ENCODE results near the gene OSBP2. TPM values are rescaled to one million over a fixed set of nuclear protein-coding genes. Genes with fewer than 3 reads are reported as not detected.
A peak's percentile ranks its signal among the peaks of the same experiment; 100 is the strongest.

OSBP2 gene
- total and polyA plus RNA-seq, 4 donors: 0.18 to 3.9 (median 0.88) TPM

- DNase-seq: peak; percentile 26 to 30
- WGBS, 2 donors: 92 to 93% methylated on average over 11 of the region's 11 CpGs
Observed at GRCh38 chr22:30865656-30866055, 171.0 kb downstream of the OSBP2 start.

DNA sequence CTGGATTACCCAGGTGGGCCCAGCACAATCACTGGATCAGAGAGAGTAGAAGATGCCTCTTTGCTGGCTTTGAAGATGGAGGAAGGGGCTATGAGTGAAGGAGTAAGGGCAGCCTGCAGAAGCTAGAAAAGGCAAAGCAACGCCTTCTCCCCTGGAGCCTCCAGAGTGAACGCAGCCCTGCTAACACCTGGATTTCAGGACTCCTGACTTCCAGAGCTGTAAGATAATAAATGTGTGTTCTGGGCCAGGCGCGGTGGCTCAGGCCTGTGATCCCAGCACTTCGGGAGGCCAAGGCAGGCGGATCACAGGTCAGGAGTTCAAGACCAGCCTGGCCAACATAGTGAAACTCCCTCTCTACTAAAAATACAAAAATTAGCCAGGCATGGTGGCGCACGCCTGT lies 171.5 kb downstream of the OSBP2 start:
- ATAC-seq (ENCODE audit: low FRiP score) (no peak), DNase-seq (peak in 1 of 2 donors; percentile 21)
- H3K4me3 ChIP-seq (ENCODE audit: low read length in 2 of 2): no peak overlapping the region
- H3K36me3 ChIP-seq (ENCODE audit: control insufficient read depth in 1 of 2, insufficient read depth in 2 of 2, low read length in 1 of 2): no peaks in the 10 kb centered on the region
- no peak overlapping the region for H3K27ac ChIP-seq (ENCODE audit: low read depth in 1 of 2, low read length in 2 of 2)
- H3K9me3 ChIP-seq (ENCODE audit: control insufficient read depth, low read length): no peaks in the 10 kb centered on the region
- intact Hi-C loops (cut with DNase I): no loop called here
- WGBS, 2 donors: 93 to 99% methylated on average over 8 of the region's 8 CpGs
- no peaks in the 10 kb centered on the region for H3K27me3 ChIP-seq (ENCODE audit: control insufficient read depth in 1 of 2, insufficient read depth in 2 of 2, low read length in 1 of 2)
- no peaks in the 10 kb centered on the region for H3K4me1 ChIP-seq (ENCODE audit: control insufficient read depth in 1 of 2, insufficient read depth in 2 of 2, low read length in 2 of 2)

More at GRCh38 chr22:30865656-30866055, 171.0 kb downstream of the OSBP2 start:
- Histone ChIP-seq H3K4me3 (ENCODE audit: low read length in 2 of 2) (no peak overlapping the region), H3K9me3 (ENCODE audit: control insufficient read depth, low read length) (no peaks in the 10 kb centered on the region), H3K36me3 (ENCODE audit: control insufficient read depth in 1 of 2, insufficient read depth in 2 of 2, low read length in 1 of 2) (no peaks in the 10 kb centered on the region), H3K4me1 (ENCODE audit: control insufficient read depth in 1 of 2, insufficient read depth in 2 of 2, low read length in 2 of 2) (no peaks in the 10 kb centered on the region), H3K27ac (ENCODE audit: low read depth in 1 of 2, low read length in 2 of 2) (no peak overlapping the region), H3K27me3 (ENCODE audit: control insufficient read depth in 1 of 2, insufficient read depth in 2 of 2, low read length in 1 of 2) (no peaks in the 10 kb centered on the region)
- no peak for ATAC-seq (ENCODE audit: low FRiP score)
- intact Hi-C loops (cut with DNase I): no loop called here

GRCh38 chr22:30866811-30867271 lies 172.2 kb downstream of the OSBP2 start:
- intact Hi-C loops (cut with DNase I): no loop called here
- Histone ChIP-seq H3K27me3 (ENCODE audit: control insufficient read depth in 1 of 2, insufficient read depth in 2 of 2, low read length in 1 of 2) (no peaks in the 10 kb centered on the region), H3K27ac (ENCODE audit: low read depth in 1 of 2, low read length in 2 of 2) (no peak overlapping the region), H3K4me3 (ENCODE audit: low read length in 2 of 2) (no peak overlapping the region), H3K4me1 (ENCODE audit: control insufficient read depth in 1 of 2, insufficient read depth in 2 of 2, low read length in 2 of 2) (no peaks in the 10 kb centered on the region), H3K9me3 (ENCODE audit: control insufficient read depth, low read length) (no peaks in the 10 kb centered on the region), H3K36me3 (ENCODE audit: control insufficient read depth in 1 of 2, insufficient read depth in 2 of 2, low read length in 1 of 2) (no peaks in the 10 kb centered on the region)
- 93 to 99% methylated on average over 4 of the region's 4 CpGs for WGBS, 2 donors
- no peak for ATAC-seq (ENCODE audit: low FRiP score)
- peak; percentile 23 to 62 for DNase-seq

- Histone ChIP-seq H3K4me1 (ENCODE audit: control insufficient read depth in 1 of 2, insufficient read depth in 2 of 2, low read length in 2 of 2) (no peaks in the 10 kb centered on the region), H3K27me3 (ENCODE audit: control insufficient read depth in 1 of 2, insufficient read depth in 2 of 2, low read length in 1 of 2) (no peaks in the 10 kb centered on the region), H3K27ac (ENCODE audit: low read depth in 1 of 2, low read length in 2 of 2) (no peak overlapping the region), H3K36me3 (ENCODE audit: control insufficient read depth in 1 of 2, insufficient read depth in 2 of 2, low read length in 1 of 2) (no peaks in the 10 kb centered on the region), H3K4me3 (ENCODE audit: low read length in 2 of 2) (no peak overlapping the region), H3K9me3 (ENCODE audit: control insufficient read depth, low read length) (no peaks in the 10 kb centered on the region)
- ATAC-seq (ENCODE audit: low FRiP score) (no peak), DNase-seq (peak; percentile 26 to 73)
- WGBS, 2 donors: 89 to 91% methylated on average over 19 of the region's 19 CpGs
- intact Hi-C loops (cut with DNase I): no loop called here
Observed at GRCh38 chr22:30867746-30868662, 173.3 kb downstream of the OSBP2 start.

GRCh38 chr22:30868663-30869385 lies 174.2 kb downstream of the OSBP2 start:
- Histone ChIP-seq H3K9me3 (ENCODE audit: control insufficient read depth, low read length) (no peaks in the 10 kb centered on the region), H3K27ac (ENCODE audit: low read depth in 1 of 2, low read length in 2 of 2) (no peak overlapping the region), H3K36me3 (ENCODE audit: control insufficient read depth in 1 of 2, insufficient read depth in 2 of 2, low read length in 1 of 2) (no peaks in the 10 kb centered on the region), H3K27me3 (ENCODE audit: control insufficient read depth in 1 of 2, insufficient read depth in 2 of 2, low read length in 1 of 2) (no peaks in the 10 kb centered on the region), H3K4me1 (ENCODE audit: control insufficient read depth in 1 of 2, insufficient read depth in 2 of 2, low read length in 2 of 2) (no peaks in the 10 kb centered on the region), H3K4me3 (ENCODE audit: low read length in 2 of 2) (no peak overlapping the region)
- intact Hi-C loops (cut with DNase I): no loop called here
- 19 to 24% methylated on average over 12 of the region's 12 CpGs for WGBS, 2 donors
- DNase-seq: peak; percentile 36 to 45
- no peak for ATAC-seq (ENCODE audit: low FRiP score)

DNA sequence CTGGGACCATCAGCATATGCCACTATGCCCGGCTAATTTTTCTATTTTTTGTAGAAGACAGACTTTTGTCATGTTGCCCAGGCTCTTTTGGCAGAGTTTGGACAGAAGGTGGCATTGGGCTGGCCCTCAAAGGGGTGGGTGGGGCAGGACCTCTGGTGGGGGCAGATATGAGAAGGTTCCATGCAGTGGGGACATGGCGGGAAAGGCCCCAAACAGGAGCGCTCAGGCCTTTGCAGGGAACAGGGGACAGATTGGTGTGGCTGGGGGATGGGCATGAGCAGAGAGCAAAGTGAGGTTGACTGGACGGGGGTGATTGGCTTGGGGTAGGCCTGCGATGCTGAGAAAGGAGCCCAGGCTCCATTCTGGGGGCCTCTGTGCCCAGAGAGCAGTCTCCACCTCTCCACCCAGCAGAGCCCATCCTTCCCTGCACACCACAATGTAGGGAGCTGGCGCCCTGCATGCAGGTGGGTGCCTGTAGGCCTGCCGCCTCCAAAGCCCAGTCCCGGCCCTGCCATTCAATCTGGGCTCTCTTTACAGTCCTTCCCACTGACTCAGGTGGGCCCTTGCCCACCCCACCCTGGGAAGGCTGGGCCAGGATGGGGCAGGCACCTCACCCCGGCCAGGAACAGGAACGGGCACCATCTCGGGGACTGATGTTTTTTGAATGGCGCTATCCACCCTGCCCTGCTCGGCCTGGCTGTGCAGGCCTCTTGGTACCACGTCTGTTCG lies 175.2 kb downstream of the OSBP2 start:
- Histone ChIP-seq H3K9me3 (ENCODE audit: control insufficient read depth, low read length) (no peaks in the 10 kb centered on the region), H3K27me3 (ENCODE audit: control insufficient read depth in 1 of 2, insufficient read depth in 2 of 2, low read length in 1 of 2) (no peaks in the 10 kb centered on the region), H3K4me3 (ENCODE audit: low read length in 2 of 2) (no peak overlapping the region), H3K36me3 (ENCODE audit: control insufficient read depth in 1 of 2, insufficient read depth in 2 of 2, low read length in 1 of 2) (no peaks in the 10 kb centered on the region), H3K4me1 (ENCODE audit: control insufficient read depth in 1 of 2, insufficient read depth in 2 of 2, low read length in 2 of 2) (no peaks in the 10 kb centered on the region), H3K27ac (ENCODE audit: low read depth in 1 of 2, low read length in 2 of 2) (no peak overlapping the region)
- intact Hi-C loops (cut with DNase I): no loop called here
- 91 to 93% methylated on average over 11 to 15 of the region's 15 CpGs for WGBS, 2 donors
- ATAC-seq (ENCODE audit: low FRiP score) (no peak), DNase-seq (peak; percentile 16 to 40)

DNA sequence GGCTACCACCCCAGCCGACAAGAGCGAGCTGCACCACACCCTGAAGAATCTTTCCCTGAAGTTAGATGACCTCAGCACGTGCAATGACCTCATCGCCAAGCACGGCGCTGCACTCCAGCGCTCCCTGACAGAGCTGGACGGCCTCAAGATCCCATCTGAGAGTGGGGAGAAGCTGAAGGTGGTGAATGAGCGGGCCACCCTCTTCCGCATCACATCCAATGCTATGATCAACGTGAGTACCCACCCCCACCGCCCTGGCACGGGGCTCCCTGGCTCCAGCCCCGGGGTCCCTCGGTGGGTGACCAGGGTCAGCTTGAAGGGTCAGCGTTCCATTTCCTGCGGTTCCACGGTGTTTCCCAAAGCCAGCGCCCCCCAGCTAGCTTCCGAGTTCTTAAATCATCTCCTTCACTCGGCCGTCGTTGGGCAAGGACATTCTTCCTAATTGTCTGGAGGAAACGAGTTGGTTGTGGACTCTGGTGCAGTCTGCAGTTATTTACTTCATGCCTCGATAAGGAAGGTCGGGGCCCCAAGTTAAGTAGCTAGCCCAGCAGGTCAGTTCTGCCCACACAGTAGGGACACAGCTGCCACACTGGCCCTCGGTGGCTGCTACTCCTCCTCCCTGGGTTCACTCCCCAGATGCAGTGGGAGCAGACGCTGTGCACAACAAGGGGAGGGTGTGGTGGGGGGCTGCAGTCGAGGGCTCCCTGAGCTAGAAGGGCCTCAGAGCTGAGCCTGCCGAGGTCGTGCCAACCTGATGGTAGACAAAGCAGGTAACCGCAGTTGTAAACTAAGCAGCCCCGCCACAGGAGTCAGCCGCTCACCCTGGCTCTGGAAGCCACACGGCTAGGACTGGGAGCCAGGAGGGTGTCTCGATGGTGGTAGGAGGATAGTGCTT lies 176.0 kb downstream of the OSBP2 start:
- intact Hi-C loops (cut with DNase I): no loop called here
- peak; percentile 33 to 67 for DNase-seq
- WGBS, 2 donors: 93 to 95% methylated on average over 35 to 36 of the region's 36 CpGs

More for the DNA sequence above, 176.0 kb downstream of the OSBP2 start:
- Histone ChIP-seq H3K4me3 (ENCODE audit: low read length in 2 of 2) (no peak overlapping the region), H3K9me3 (ENCODE audit: control insufficient read depth, low read length) (no peaks in the 10 kb centered on the region), H3K36me3 (ENCODE audit: control insufficient read depth in 1 of 2, insufficient read depth in 2 of 2, low read length in 1 of 2) (no peaks in the 10 kb centered on the region), H3K27ac (ENCODE audit: low read depth in 1 of 2, low read length in 2 of 2) (no peak overlapping the region), H3K27me3 (ENCODE audit: control insufficient read depth in 1 of 2, insufficient read depth in 2 of 2, low read length in 1 of 2) (no peaks in the 10 kb centered on the region), H3K4me1 (ENCODE audit: control insufficient read depth in 1 of 2, insufficient read depth in 2 of 2, low read length in 2 of 2) (no peaks in the 10 kb centered on the region)
- no peak for ATAC-seq (ENCODE audit: low FRiP score)

All from aorta (tissue), 5 donors.